Rectal smooth muscle tissue (tissue), 1 donor: Measurements from ENCODE around the gene POLR2L.

Experiments used
- H3K27ac ChIP-seq: one replicate; pipeline ENCODE4 v1.7.0; 2013; ENCODE audit warnings: low read depth, low read length, inconsistent platforms
- H3K27me3 ChIP-seq: one replicate; pipeline ENCODE4 v1.7.0; 2013; ENCODE audit warnings: low read length; ENCODE audit not compliant: control insufficient read depth, insufficient read depth
- H3K36me3 ChIP-seq: one replicate; pipeline ENCODE4 v1.7.0; 2013; ENCODE audit warnings: low read length; ENCODE audit not compliant: control insufficient read depth, insufficient read depth
- H3K4me1 ChIP-seq: one replicate; pipeline ENCODE4 v1.7.0; 2013; ENCODE audit warnings: low read length; ENCODE audit not compliant: control insufficient read depth, insufficient read depth
- H3K4me3 ChIP-seq: one replicate; pipeline ENCODE4 v1.7.0; 2013; ENCODE audit warnings: low read length
- H3K9ac ChIP-seq: one replicate; pipeline ENCODE4 v1.7.0; 2013; ENCODE audit warnings: low read length

POLR2L gene

GRCh38 chr11:813456-814096 lies 28.8 kb downstream of the POLR2L start:
- H3K4me3 ChIP-seq: no peak overlapping the region
- no peaks in the 10 kb centered on the region for H3K27me3 ChIP-seq
- peaks cover 9% of the 10 kb centered on the region for H3K4me1 ChIP-seq
- H3K27ac ChIP-seq: no peak overlapping the region
- no peak overlapping the region for H3K9ac ChIP-seq
- H3K36me3 ChIP-seq: peaks cover 23% of the 10 kb centered on the region

GRCh38 chr11:813072-813455 lies 29.3 kb downstream of the POLR2L start:
- no peak overlapping the region for H3K9ac ChIP-seq
- no peak overlapping the region for H3K4me3 ChIP-seq
- H3K27ac ChIP-seq: no peak overlapping the region
- peaks cover 23% of the 10 kb centered on the region for H3K36me3 ChIP-seq
- no peaks in the 10 kb centered on the region for H3K27me3 ChIP-seq
- peaks cover 9% of the 10 kb centered on the region for H3K4me1 ChIP-seq

GRCh38 chr11:812390-812789 lies 29.9 kb downstream of the POLR2L start:
- no peaks in the 10 kb centered on the region for H3K27me3 ChIP-seq
- H3K27ac ChIP-seq: no peak overlapping the region
- H3K9ac ChIP-seq: no peak overlapping the region

GRCh38 chr11:811446-812245 lies 30.7 kb downstream of the POLR2L start:
- no peak overlapping the region for H3K4me3 ChIP-seq
- no peak overlapping the region for H3K27ac ChIP-seq
- H3K9ac ChIP-seq: no peak overlapping the region
- peaks cover 9% of the 10 kb centered on the region for H3K4me1 ChIP-seq
- H3K36me3 ChIP-seq: peaks cover 23% of the 10 kb centered on the region
- H3K27me3 ChIP-seq: no peaks in the 10 kb centered on the region

More at GRCh38 chr11:812390-812789, 29.9 kb downstream of the POLR2L start:
- H3K4me3 ChIP-seq: no peak overlapping the region
- H3K36me3 ChIP-seq: peaks cover 23% of the 10 kb centered on the region
- H3K4me1 ChIP-seq: peaks cover 9% of the 10 kb centered on the region

- Histone ChIP-seq H3K27me3 (no peaks in the 10 kb centered on the region), H3K4me3 (peak overlapping the region; percentile 89), H3K36me3 (peaks cover 23% of the 10 kb centered on the region), H3K27ac (peak overlapping the region; percentile 100), H3K9ac (peak overlapping the region; percentile 93), H3K4me1 (peaks cover 13% of the 10 kb centered on the region)
Observed at GRCh38 chr11:810040-810567, 32.2 kb downstream of the POLR2L start.

- Histone ChIP-seq H3K4me1 (peaks cover 16% of the 10 kb centered on the region), H3K9ac (peak within 1 kb of the TSS; percentile 93), H3K36me3 (peaks cover 23% of the 10 kb centered on the region)
Observed at GRCh38 chr11:809287-810039, 32.9 kb downstream of the POLR2L start, which contains the start of gene RPLP2. RPLP2 (plus strand) TSS chr11:809967; CDS start chr11:810235, 268 bp downstream.

GRCh38 chr11:808427-809286 lies 33.7 kb downstream of the POLR2L start:
- peak overlapping the region; percentile 93 for H3K9ac ChIP-seq
- H3K27ac ChIP-seq: peak overlapping the region; percentile 100
- H3K4me3 ChIP-seq: peak overlapping the region; percentile 89
- peaks cover 22% of the 10 kb centered on the region for H3K36me3 ChIP-seq
- H3K4me1 ChIP-seq: peaks cover 21% of the 10 kb centered on the region
- H3K27me3 ChIP-seq: no peaks in the 10 kb centered on the region

More at GRCh38 chr11:809287-810039, 32.9 kb downstream of the POLR2L start, which contains the start of gene RPLP2:
- Histone ChIP-seq H3K27me3 (no peaks in the 10 kb centered on the region), H3K4me3 (peak within 1 kb of the TSS; percentile 89), H3K27ac (peak within 1 kb of the TSS; percentile 100)

GRCh38 chr11:804599-804964 lies 37.7 kb downstream of the POLR2L start:
- Histone ChIP-seq H3K4me3 (peak overlapping the region; percentile 61), H3K27me3 (no peaks in the 10 kb centered on the region), H3K27ac (peak overlapping the region; percentile 87), H3K36me3 (no peaks in the 10 kb centered on the region), H3K4me1 (peaks cover 11% of the 10 kb centered on the region), H3K9ac (no peak overlapping the region)

GRCh38 chr11:803770-804598 lies 38.3 kb downstream of the POLR2L start:
- H3K4me3 ChIP-seq: peak overlapping the region; percentile 61
- H3K9ac ChIP-seq: no peak overlapping the region
- H3K27ac ChIP-seq: no peak overlapping the region
- H3K4me1 ChIP-seq: peaks cover 11% of the 10 kb centered on the region
- H3K36me3 ChIP-seq: peaks cover 3% of the 10 kb centered on the region
- H3K27me3 ChIP-seq: no peaks in the 10 kb centered on the region

GRCh38 chr11:803467-803742 lies 38.9 kb downstream of the POLR2L start:
- H3K4me3 ChIP-seq: no peak overlapping the region
- peaks cover 3% of the 10 kb centered on the region for H3K36me3 ChIP-seq
- H3K27ac ChIP-seq: no peak overlapping the region
- peaks cover 11% of the 10 kb centered on the region for H3K4me1 ChIP-seq
- no peaks in the 10 kb centered on the region for H3K27me3 ChIP-seq
- H3K9ac ChIP-seq: no peak overlapping the region
